ENCODE measurements around the gene ARSG.

The ARSG gene

GRCh38 chr17:68451670-68452354 is 160.5 kb downstream of the ARSG start:
- Histone ChIP-seq H3K9me3 (ENCODE audit: control insufficient read depth, insufficient read depth, low read depth, low read length) (no peaks in the 10 kb centered on the region), H3K4me3 (ENCODE audit: low read depth, low read length) (no peak overlapping the region), H3K27ac (ENCODE audit: extremely low read depth, low read depth, low read length) (no peak overlapping the region), H3K36me3 (ENCODE audit: control insufficient read depth in 2 of 2, insufficient read depth in 1 of 2, low read length in 2 of 2) (0 out of 3 replicates have a peak, but pooled peaks cover 0 to 3% of the 10 kb centered on the region in 2 experiments), H3K4me1 (ENCODE audit: control insufficient read depth, insufficient read depth, low read length) (peaks cover 10% of the 10 kb centered on the region)
- POLR2A ChIA-PET: no interaction called here
- TF ChIP-seq ZNF292 (tag by site-specific recombination; IDR thresholded peaks at IDR 0.05; ENCODE audit: borderline replicate concordance, low read depth) (no peak), ZSCAN5A (tag by site-specific recombination; IDR thresholded peaks at IDR 0.05) (no peak), ZNF169 (tag by site-specific recombination; IDR thresholded peaks at IDR 0.05) (no peak), ZBTB1 (tag by site-specific recombination; IDR thresholded peaks at IDR 0.05) (no peak), ZNF324 (tag by site-specific recombination; IDR thresholded peaks at IDR 0.05) (no peak), ZNF274 (IDR thresholded peaks at IDR 0.05; ENCODE audit: low read length) (no peak), ZNF274 (tag by site-specific recombination; IDR thresholded peaks at IDR 0.05; ENCODE audit: borderline replicate concordance) (no peak), ZNF777 (tag by site-specific recombination; IDR thresholded peaks at IDR 0.05; ENCODE audit: borderline replicate concordance) (no peak), SP7 (tag by site-specific recombination; IDR thresholded peaks at IDR 0.05) (no peak), ZNF830 (tag by site-specific recombination; IDR thresholded peaks at IDR 0.05; ENCODE audit: low read depth) (no peak)
- CTCF ChIA-PET: interaction anchor here (1.1 to 1.3 kb wide), 2 partner anchors 15 to 16 kb away, joined by 3 read pairs; no protein-coding TSS in a partner anchor

GRCh38 chr17:68452724-68453290 is 161.5 kb downstream of the ARSG start:
- Histone ChIP-seq H3K36me3 (ENCODE audit: control insufficient read depth in 2 of 2, insufficient read depth in 1 of 2, low read length in 2 of 2) (0 out of 3 replicates have a peak, but pooled peaks cover 0 to 3% of the 10 kb centered on the region in 2 experiments), H3K9me3 (ENCODE audit: control insufficient read depth, insufficient read depth, low read depth, low read length) (no peaks in the 10 kb centered on the region), H3K4me3 (ENCODE audit: low read depth, low read length) (no peak overlapping the region), H3K27ac (ENCODE audit: extremely low read depth, low read depth, low read length) (no peak overlapping the region), H3K4me1 (ENCODE audit: control insufficient read depth, insufficient read depth, low read length) (peaks cover 10% of the 10 kb centered on the region)
- TF ChIP-seq ZNF645 (tag by site-specific recombination; IDR thresholded peaks at IDR 0.05): no peak
- TF ChIP-seq GFI1B (tag by site-specific recombination; IDR thresholded peaks at IDR 0.05): no peak
- no peak for TF ChIP-seq MZF1 (tag by site-specific recombination; IDR thresholded peaks at IDR 0.05; ENCODE audit: borderline replicate concordance)
- no peak for TF ChIP-seq ZNF747 (tag by site-specific recombination; IDR thresholded peaks at IDR 0.05)
- TF ChIP-seq ZFP37 (tag by site-specific recombination; IDR thresholded peaks at IDR 0.05): no peak
- TF ChIP-seq ZSCAN16 (tag by site-specific recombination; IDR thresholded peaks at IDR 0.05): no peak
- no peak for TF ChIP-seq ZNF544 (tag by site-specific recombination; IDR thresholded peaks at IDR 0.05)
- TF ChIP-seq ZNF792 (tag by site-specific recombination; IDR thresholded peaks at IDR 0.05): no peak
- ChIA-PET POLR2A (no interaction called here), CTCF (interaction anchor here (0.7 to 1.3 kb wide), 5 partner anchors 10 to 252 kb away, joined by 3 to 5 read pairs (median 4); no protein-coding TSS in a partner anchor)

- no peak overlapping the region for H3K4me3 ChIP-seq (ENCODE audit: low read depth, low read length)
- 0 out of 3 replicates have a peak, but pooled peaks cover 0 to 3% of the 10 kb centered on the region in 2 experiments for H3K36me3 ChIP-seq (ENCODE audit: control insufficient read depth in 2 of 2, insufficient read depth in 1 of 2, low read length in 2 of 2)
- CTCF ChIA-PET: interaction anchor here (0.6 to 3.1 kb wide), 6 partner anchors 8 to 702 kb away, joined by 3 to 12 read pairs (median 8); no protein-coding TSS in a partner anchor
- POLR2A ChIA-PET: interaction anchor here (1.4 kb wide), 1 partner anchor 206 kb away, joined by 3 read pairs; the partner anchor contains the start of gene AMZ2
- H3K4me1 ChIP-seq (ENCODE audit: control insufficient read depth, insufficient read depth, low read length): peaks cover 14% of the 10 kb centered on the region
- no peak overlapping the region for H3K27ac ChIP-seq (ENCODE audit: extremely low read depth, low read depth, low read length)
- H3K9me3 ChIP-seq (ENCODE audit: control insufficient read depth, insufficient read depth, low read depth, low read length): no peaks in the 10 kb centered on the region
- TF ChIP-seq ZNF169 (tag by site-specific recombination; IDR thresholded peaks at IDR 0.05) (no peak), REST (tag by site-specific recombination; IDR thresholded peaks at IDR 0.05) (no peak), ZNF350 (tag by site-specific recombination; IDR thresholded peaks at IDR 0.05) (no peak), ZNF707 (tag by site-specific recombination; IDR thresholded peaks at IDR 0.05) (no peak), ZNF121 (tag by site-specific recombination; IDR thresholded peaks at IDR 0.05) (no peak), ZNF837 (tag by site-specific recombination; IDR thresholded peaks at IDR 0.05) (no peak), KLF7 (tag by site-specific recombination; IDR thresholded peaks at IDR 0.05; ENCODE audit: borderline replicate concordance) (no peak), ZSCAN16 (tag by site-specific recombination; IDR thresholded peaks at IDR 0.05) (no peak), ZNF248 (tag by site-specific recombination; IDR thresholded peaks at IDR 0.05) (no peak)
Measured at GRCh38 chr17:68453991-68454665, 162.8 kb downstream of the ARSG start.
